ENCODE measurements around the gene ELMOD2. TPM values are rescaled to one million over a fixed set of nuclear protein-coding genes. Genes with fewer than 3 reads are reported as not detected.

ELMOD2 gene
- 10 to 100 TPM; 19.2 to 25.2 (median 21.9) TPM for total RNA-seq
- long read RNA-seq, donor 1, full-length matches to known transcripts: 5 of 13 reads
- long read RNA-seq, donor 1, partial matches to known transcripts: 0 of 13 reads
- long read RNA-seq, donor 1, other reads (novel, unspliced or antisense): 8 of 13 reads
- long read RNA-seq, donor 2, full-length matches to known transcripts: 12 of 16 reads
- long read RNA-seq, donor 2, partial matches to known transcripts: 2 of 16 reads
- long read RNA-seq, donor 2, other reads (novel, unspliced or antisense): 2 of 16 reads

GRCh38 chr4:140523857-140524742 is at the start of gene ELMOD2:
TSS of gene ELMOD2 (plus strand) at chr4:140524168. CDS start at chr4:140525429, 1,261 bp downstream.
- Histone ChIP-seq H3K4me3 (peak within 1 kb of the TSS; percentile 76), H3K36me3 (ENCODE audit: low read depth) (no peaks in the 10 kb centered on the region), H3K4me1 (ENCODE audit: low read depth) (peaks cover 7% of the 10 kb centered on the region), H3K9me3 (no peaks in the 10 kb centered on the region)
- intact Hi-C loops (cut with DNase I, micrococcal nuclease): no loop called here
- DNase-seq: peak; percentile 97 to 100 (median 99)
- peak; percentile 100 for ATAC-seq
- peak; percentile 96 for TF ChIP-seq CTCF (IDR thresholded peaks at IDR 0.05)

- TF ChIP-seq CTCF (IDR thresholded peaks at IDR 0.05): no peak
- Histone ChIP-seq H3K36me3 (ENCODE audit: low read depth) (no peaks in the 10 kb centered on the region), H3K4me1 (ENCODE audit: low read depth) (no peaks in the 10 kb centered on the region), H3K9me3 (peaks cover 3% of the 10 kb centered on the region), H3K4me3 (no peak overlapping the region)
- ATAC-seq: no peak
- DNase-seq: no peak
- intact Hi-C loops (cut with DNase I, micrococcal nuclease): no loop called here
Observed at GRCh38 chr4:140483445-140483844, 40.5 kb upstream of the ELMOD2 start.

GRCh38 chr4:140485939-140486338 is 38.0 kb upstream of the ELMOD2 start:
- peaks cover 3% of the 10 kb centered on the region for H3K9me3 ChIP-seq
- ATAC-seq: no peak

GRCh38 chr4:140497405-140497746 is 26.6 kb upstream of the ELMOD2 start:
- intact Hi-C loops (cut with DNase I, micrococcal nuclease): no loop called here
- no peaks in the 10 kb centered on the region for H3K4me1 ChIP-seq (ENCODE audit: low read depth)
- ATAC-seq: no peak
- no peak for TF ChIP-seq CTCF (IDR thresholded peaks at IDR 0.05)
- H3K36me3 ChIP-seq (ENCODE audit: low read depth): no peaks in the 10 kb centered on the region
- no peak overlapping the region for H3K4me3 ChIP-seq
- no peaks in the 10 kb centered on the region for H3K9me3 ChIP-seq
- no peak for DNase-seq

More at GRCh38 chr4:140485939-140486338, 38.0 kb upstream of the ELMOD2 start:
- Histone ChIP-seq H3K4me1 (ENCODE audit: low read depth) (no peaks in the 10 kb centered on the region), H3K36me3 (ENCODE audit: low read depth) (no peaks in the 10 kb centered on the region), H3K4me3 (no peak overlapping the region)
- DNase-seq: no peak
- intact Hi-C loops (cut with DNase I, micrococcal nuclease): no loop called here
- TF ChIP-seq CTCF (IDR thresholded peaks at IDR 0.05): no peak

- no peaks in the 10 kb centered on the region for H3K9me3 ChIP-seq
- no peak within 1 kb of the TSS for H3K4me3 ChIP-seq
- no peaks in the 10 kb centered on the region for H3K4me1 ChIP-seq (ENCODE audit: low read depth)
- no peak for TF ChIP-seq CTCF (IDR thresholded peaks at IDR 0.05)
- ATAC-seq: peak; percentile 77
- intact Hi-C loops (cut with DNase I, micrococcal nuclease): no loop called here
- DNase-seq: peak; percentile 7 to 43 (median 35)
- no peaks in the 10 kb centered on the region for H3K36me3 ChIP-seq (ENCODE audit: low read depth)
Observed at GRCh38 chr4:140497747-140498636, 26.0 kb upstream of the ELMOD2 start, which contains the start of gene MGAT4D. TSS of gene MGAT4D (minus strand) at chr4:140498293. CDS start at chr4:140498222, 71 bp downstream.
